Natural killer cell (primary cell): ENCODE measurements around the gene DYNC1LI1. TPM values are rescaled to one million over a fixed set of nuclear protein-coding genes. Genes with fewer than 3 reads are reported as not detected.

ENCODE experiments used
- ATAC-seq, 3 donors: fragments of 150-1000 bp in 2 of 3; fragments of 200-7000 bp in 1 of 3; cut with Tn5 transposase; 1 replicate in 1 of 3; 2 replicates in 2 of 3; pipeline ENCODE4 v1.10.0; 2021; ENCODE audit warnings: mild to moderate bottlenecking in 2 of 3, moderate library complexity in 2 of 3
- DNase-seq, 2 donors: peaks; one replicate each; pipeline versions ENCODE4 v3.0.0 to v3.0.0-alpha.2; 2013 to 2021; ENCODE audit warnings: mixed read lengths in 1 of 2
- H3K27ac ChIP-seq: one replicate; pipeline ENCODE4 v1.5.1; 2013; ENCODE audit warnings: mild to moderate bottlenecking, low read length
- H3K27me3 ChIP-seq: one replicate; pipeline ENCODE4 v1.6.1; 2013; ENCODE audit warnings: low read length; ENCODE audit not compliant: control insufficient read depth, insufficient read depth
- H3K36me3 ChIP-seq: one replicate; pipeline ENCODE4 v1.6.1; 2013; ENCODE audit warnings: low read length; ENCODE audit not compliant: control insufficient read depth, insufficient read depth
- H3K4me1 ChIP-seq: one replicate; pipeline ENCODE4 v1.6.1; 2013; ENCODE audit warnings: low read length; ENCODE audit not compliant: control insufficient read depth, insufficient read depth
- H3K4me3 ChIP-seq: one replicate; pipeline ENCODE4 v1.5.1; 2013; ENCODE audit warnings: low read length
- H3K9me3 ChIP-seq: one replicate; pipeline ENCODE4 v1.6.1; 2013; ENCODE audit warnings: low read length; ENCODE audit not compliant: control insufficient read depth, insufficient read depth
- H3K27ac Mint-ChIP-seq, 2 donors: one replicate each; pipeline ENCODE4 v1.8.0; 2022; ENCODE audit warnings: mild to moderate bottlenecking in 2 of 2, mixed read lengths in 2 of 2, moderate library complexity in 1 of 2
- H3K27me3 Mint-ChIP-seq, 2 donors: one replicate each; pipeline ENCODE4 v1.8.0; 2022; ENCODE audit warnings: low read depth in 2 of 2, mixed read lengths in 2 of 2
- H3K36me3 Mint-ChIP-seq: one replicate; pipeline ENCODE4 v1.8.0; 2022; ENCODE audit warnings: mixed read lengths
- H3K4me1 Mint-ChIP-seq, 2 donors: one replicate each; pipeline ENCODE4 v1.8.0; 2022; ENCODE audit warnings: mixed read lengths in 2 of 2
- H3K4me3 Mint-ChIP-seq: one replicate; pipeline ENCODE4 v1.8.0; 2022; ENCODE audit warnings: mild to moderate bottlenecking, moderate library complexity, mixed read lengths
- H3K9me3 Mint-ChIP-seq, 2 donors: one replicate each; pipeline ENCODE4 v1.8.0; 2022; ENCODE audit warnings: mixed read lengths in 2 of 2
- CTCF ChIP-seq: fragments of 200-600 bp; IDR thresholded peaks from one replicate; pipeline ENCODE4 v1.8.0; 2022; ENCODE audit warnings: antibody characterized with exemption
- WGBS: methylation state at CpG from one replicate; pipeline ENCODE4 v1.1.7; 2013; ENCODE audit warnings: missing lambda C conversion rate; ENCODE audit not compliant: insufficient coverage; 5-methylcytosine and 5-hydroxymethylcytosine counted together
- intact Hi-C: fragments of 100-400 bp; cut with micrococcal nuclease; formaldehyde crosslinking; loops from one replicate; pipeline ENCODE4 v1.14.2; 2022
- total RNA-seq, 4 donors: library from RNA; stranded (reverse); fragments of 120-200 nt in 1 of 4; gene quantifications; one replicate each; pipeline versions ENCODE4 v1.2.3 to v1.2.4, GENCODE V29; 2013 to 2022

The DYNC1LI1 gene
- total RNA-seq, 3 donors from 2014 or later (not counting 1 experiment from before 2014, with no cell fraction given) = 35.9 to 49.2 (median 39.9) TPM

DNA sequence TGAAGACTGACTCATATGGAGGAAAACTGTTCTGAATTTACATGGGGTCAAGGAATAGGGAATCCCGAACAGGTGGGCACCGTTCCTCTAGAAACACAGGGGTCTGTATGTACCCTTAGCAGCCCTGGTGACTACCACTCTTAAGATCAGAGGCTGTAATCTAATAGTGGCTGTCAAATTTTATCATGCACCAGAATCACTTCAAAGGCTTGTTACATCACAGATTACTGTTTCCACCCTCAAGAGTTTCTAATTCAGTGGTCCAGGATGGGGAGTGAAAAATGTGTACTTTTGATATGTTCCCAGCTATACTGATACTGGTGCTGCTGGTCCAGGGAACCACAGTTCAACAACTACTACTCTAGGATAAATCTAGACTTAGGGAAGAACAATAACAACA is 27.9 kb downstream of the DYNC1LI1 start:
- WGBS = 100% methylated on average over 2 of the region's 2 CpGs
- Histone ChIP-seq H3K4me3 (no peak overlapping the region), H3K9me3 (no peaks in the 10 kb centered on the region), H3K4me1 (no peaks in the 10 kb centered on the region), H3K27me3 (no peaks in the 10 kb centered on the region), H3K36me3 (peaks cover 10% of the 10 kb centered on the region), H3K27ac (no peak overlapping the region)
- Mint-ChIP-seq H3K36me3 (no peaks in the 10 kb centered on the region), H3K27me3 (no peaks in the 10 kb centered on the region), H3K4me3 (no peak overlapping the region), H3K27ac (no peak overlapping the region), H3K9me3 (no peaks in the 10 kb centered on the region), H3K4me1 (peaks cover 18 to 20% of the 10 kb centered on the region in 2 donors)
- TF ChIP-seq CTCF = no peak
- intact Hi-C loops = no loop called here
- DNase-seq = no peak
- ATAC-seq = no peak

DNA sequence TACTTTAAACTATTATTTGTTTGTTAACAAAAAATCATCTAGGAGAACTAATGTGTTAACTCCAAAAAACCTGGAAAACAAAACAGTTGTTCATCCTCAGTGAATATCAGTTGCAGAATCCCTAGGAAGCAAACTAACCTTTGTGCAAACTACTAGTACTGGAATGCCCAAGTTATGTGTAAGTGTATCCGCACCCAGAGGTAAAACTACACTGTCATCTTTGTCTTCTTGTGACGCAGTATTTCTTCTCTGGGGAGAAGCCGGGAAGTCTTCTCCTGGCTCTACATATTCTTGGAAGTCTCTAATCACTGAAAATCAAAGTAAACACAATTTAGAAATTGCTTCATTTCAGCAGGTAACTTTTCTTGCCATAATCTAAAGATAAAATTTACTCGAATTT is 29.8 kb downstream of the DYNC1LI1 start:
- 100% methylated on average over 3 of the region's 4 CpGs for WGBS
- Mint-ChIP-seq H3K36me3 (no peaks in the 10 kb centered on the region), H3K9me3 (no peaks in the 10 kb centered on the region), H3K4me1 (peaks cover 12% of the 10 kb centered on the region in 2 donors), H3K27me3 (no peaks in the 10 kb centered on the region), H3K27ac (no peak overlapping the region), H3K4me3 (no peak overlapping the region)
- Histone ChIP-seq H3K9me3 (no peaks in the 10 kb centered on the region), H3K27ac (no peak overlapping the region), H3K36me3 (peaks cover 14% of the 10 kb centered on the region), H3K4me1 (no peaks in the 10 kb centered on the region), H3K27me3 (no peaks in the 10 kb centered on the region), H3K4me3 (no peak overlapping the region)
- ATAC-seq (no peak), DNase-seq (no peak)
- TF ChIP-seq CTCF = no peak
- intact Hi-C loops = no loop called here

GRCh38 chr3:32532434-32532833 is 38.2 kb downstream of the DYNC1LI1 start:
- Histone ChIP-seq H3K4me3 (no peak overlapping the region), H3K9me3 (no peaks in the 10 kb centered on the region), H3K4me1 (no peaks in the 10 kb centered on the region), H3K27ac (no peak overlapping the region), H3K36me3 (peaks cover 49% of the 10 kb centered on the region), H3K27me3 (no peaks in the 10 kb centered on the region)
- DNase-seq = no peak
- Mint-ChIP-seq H3K27me3 (no peaks in the 10 kb centered on the region), H3K4me3 (no peak overlapping the region), H3K36me3 (peaks cover 6% of the 10 kb centered on the region), H3K27ac (no peak overlapping the region), H3K9me3 (no peaks in the 10 kb centered on the region), H3K4me1 (peaks cover 0 to 6% of the 10 kb centered on the region in 2 donors)
- no peak for ATAC-seq
- intact Hi-C loops = no loop called here
- WGBS = 100% methylated on average over 1 of the region's 1 CpG
- no peak for TF ChIP-seq CTCF

DNA sequence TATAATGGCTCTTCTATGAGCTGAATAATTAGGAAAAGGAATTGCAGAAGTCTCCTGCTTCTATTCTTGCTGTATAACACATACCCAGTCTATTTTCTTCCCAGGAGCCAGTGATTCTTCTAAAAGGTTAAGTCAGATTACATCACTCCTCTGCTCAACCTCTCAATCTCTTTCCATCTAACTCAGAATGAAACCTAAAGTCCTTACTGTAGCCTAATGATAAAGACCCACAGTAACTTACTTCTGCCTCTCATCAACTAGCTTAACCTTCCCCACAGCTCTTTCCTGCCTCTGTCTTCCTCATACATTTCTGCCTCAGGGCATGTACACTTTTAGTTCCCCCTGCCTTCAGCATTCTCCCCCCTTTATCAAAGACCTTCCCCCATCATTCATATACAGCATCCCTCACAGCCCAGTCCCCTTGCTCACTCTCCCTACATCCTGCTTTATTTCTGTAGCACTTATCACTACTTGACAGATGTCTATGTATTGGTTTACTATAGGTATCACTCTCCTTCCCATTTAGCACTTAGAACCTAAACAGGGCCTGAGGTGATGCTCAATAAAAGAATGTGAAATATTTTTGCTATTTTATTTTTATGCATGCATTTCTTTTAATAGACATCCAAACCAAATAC is 39.5 kb downstream of the DYNC1LI1 start:
- no peaks in the 10 kb centered on the region for H3K9me3 Mint-ChIP-seq
- H3K4me3 ChIP-seq = no peak overlapping the region
- H3K27ac ChIP-seq = no peak overlapping the region
- no peak for TF ChIP-seq CTCF
- H3K4me1 Mint-ChIP-seq = peaks cover 0 to 6% of the 10 kb centered on the region in 2 donors
- intact Hi-C loops = no loop called here
- H3K27ac Mint-ChIP-seq = peak overlapping the region in 1 of 2 donors; percentile 28
- H3K4me3 Mint-ChIP-seq = no peak overlapping the region
- ATAC-seq (no peak), DNase-seq (no peak)
- H3K36me3 Mint-ChIP-seq = peaks cover 6% of the 10 kb centered on the region
- H3K27me3 ChIP-seq = no peaks in the 10 kb centered on the region
- no peaks in the 10 kb centered on the region for H3K9me3 ChIP-seq
- no peaks in the 10 kb centered on the region for H3K27me3 Mint-ChIP-seq
- H3K4me1 ChIP-seq = no peaks in the 10 kb centered on the region
- peaks cover 60% of the 10 kb centered on the region for H3K36me3 ChIP-seq
